ENCODE measurements around the gene NEURL1. TPM values are rescaled to one million over a fixed set of nuclear protein-coding genes. Genes with fewer than 3 reads are reported as not detected.

Gene NEURL1, protein sequence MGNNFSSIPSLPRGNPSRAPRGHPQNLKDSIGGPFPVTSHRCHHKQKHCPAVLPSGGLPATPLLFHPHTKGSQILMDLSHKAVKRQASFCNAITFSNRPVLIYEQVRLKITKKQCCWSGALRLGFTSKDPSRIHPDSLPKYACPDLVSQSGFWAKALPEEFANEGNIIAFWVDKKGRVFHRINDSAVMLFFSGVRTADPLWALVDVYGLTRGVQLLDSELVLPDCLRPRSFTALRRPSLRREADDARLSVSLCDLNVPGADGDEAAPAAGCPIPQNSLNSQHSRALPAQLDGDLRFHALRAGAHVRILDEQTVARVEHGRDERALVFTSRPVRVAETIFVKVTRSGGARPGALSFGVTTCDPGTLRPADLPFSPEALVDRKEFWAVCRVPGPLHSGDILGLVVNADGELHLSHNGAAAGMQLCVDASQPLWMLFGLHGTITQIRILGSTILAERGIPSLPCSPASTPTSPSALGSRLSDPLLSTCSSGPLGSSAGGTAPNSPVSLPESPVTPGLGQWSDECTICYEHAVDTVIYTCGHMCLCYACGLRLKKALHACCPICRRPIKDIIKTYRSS
- 1 to 10 TPM in 4 of 9 donors, under 1 TPM in 2, not detected in 3; 0.18 to 7.7 (median 2.3) TPM for total RNA-seq
- polyA plus RNA-seq: 10 to 100 TPM in 1 of 3 donors, 1 to 10 TPM in 2; 1.0 to 12.5 (median 2.3) TPM
- long read RNA-seq, donor 1: 0 reads
- long read RNA-seq, donor 2: 0 reads
- long read RNA-seq, donor 3: 0 reads
- long read RNA-seq, donor 4, partial matches to known transcripts: 1 of 1 reads
- long read RNA-seq, donor 4, other reads (novel, unspliced or antisense): 0 of 1 reads
- long read RNA-seq, donor 5: 0 reads
- long read RNA-seq, donor 6, full-length matches to known transcripts: 2 of 3 reads
- long read RNA-seq, donor 6, partial matches to known transcripts: 1 of 3 reads
- long read RNA-seq, donor 6, other reads (novel, unspliced or antisense): 0 of 3 reads
- long read RNA-seq, donor 7: 0 reads
- long read RNA-seq, donor 8: 0 reads
- long read RNA-seq, donor 9: 0 reads
- long read RNA-seq, donor 10: 0 reads

DNA sequence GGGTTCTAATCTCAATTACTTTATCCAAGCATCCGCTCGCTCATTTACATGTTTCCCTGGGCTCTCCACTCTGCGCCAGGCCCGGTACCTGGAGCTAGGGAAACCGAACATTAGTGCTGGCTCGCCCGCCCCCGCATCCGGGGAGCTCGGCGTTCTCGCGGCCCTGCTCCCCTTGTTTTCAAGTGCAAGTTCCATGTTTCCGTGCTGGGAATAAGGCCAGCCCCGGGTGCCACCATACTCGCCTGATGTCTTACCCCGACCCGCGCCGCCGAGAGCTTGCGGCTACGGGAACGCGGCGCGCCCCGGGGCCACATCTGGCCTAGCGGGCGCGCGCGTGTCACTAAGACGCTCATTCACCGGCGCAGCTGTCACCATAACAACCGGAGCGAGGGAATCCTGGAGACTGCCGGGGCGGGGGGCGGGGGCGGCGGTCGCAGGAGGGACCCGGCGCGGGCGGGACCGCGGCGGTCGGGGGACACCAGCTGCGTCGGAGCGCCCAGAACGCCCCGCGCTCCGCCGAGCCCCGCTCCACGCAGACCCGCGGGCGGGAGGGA, at the start of gene NEURL1:
NEURL1 (plus strand) TSS at position 344 of the 554 bp plus-strand sequence. CDS start 683 bp downstream, outside the sequence.
- intact Hi-C loops (cut with DNase I): no loop called here
- WGBS, 4 donors: 4 to 22% (median 5%) methylated on average over 14 to 65 of the region's 65 CpGs
- no peaks in the 10 kb centered on the region for H3K9me3 ChIP-seq (replicated peaks in 1 of 3)
- no peak for TF ChIP-seq POLR2A (IDR thresholded peaks at IDR 0.05)
- TF ChIP-seq, protein P1, sequence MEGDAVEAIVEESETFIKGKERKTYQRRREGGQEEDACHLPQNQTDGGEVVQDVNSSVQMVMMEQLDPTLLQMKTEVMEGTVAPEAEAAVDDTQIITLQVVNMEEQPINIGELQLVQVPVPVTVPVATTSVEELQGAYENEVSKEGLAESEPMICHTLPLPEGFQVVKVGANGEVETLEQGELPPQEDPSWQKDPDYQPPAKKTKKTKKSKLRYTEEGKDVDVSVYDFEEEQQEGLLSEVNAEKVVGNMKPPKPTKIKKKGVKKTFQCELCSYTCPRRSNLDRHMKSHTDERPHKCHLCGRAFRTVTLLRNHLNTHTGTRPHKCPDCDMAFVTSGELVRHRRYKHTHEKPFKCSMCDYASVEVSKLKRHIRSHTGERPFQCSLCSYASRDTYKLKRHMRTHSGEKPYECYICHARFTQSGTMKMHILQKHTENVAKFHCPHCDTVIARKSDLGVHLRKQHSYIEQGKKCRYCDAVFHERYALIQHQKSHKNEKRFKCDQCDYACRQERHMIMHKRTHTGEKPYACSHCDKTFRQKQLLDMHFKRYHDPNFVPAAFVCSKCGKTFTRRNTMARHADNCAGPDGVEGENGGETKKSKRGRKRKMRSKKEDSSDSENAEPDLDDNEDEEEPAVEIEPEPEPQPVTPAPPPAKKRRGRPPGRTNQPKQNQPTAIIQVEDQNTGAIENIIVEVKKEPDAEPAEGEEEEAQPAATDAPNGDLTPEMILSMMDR (IDR thresholded peaks at IDR 0.05): no peak
- H3K4me3 ChIP-seq: peak within 1 kb of the TSS in 2 of 4 donors; percentile 24 to 79
- peaks cover 9% of the 10 kb centered on the region for H3K27me3 ChIP-seq
- peaks cover 13 to 21% of the 10 kb centered on the region in 2 donors for H3K4me1 ChIP-seq (replicated peaks in 1 of 2)
- peak within 1 kb of the TSS in 1 of 5 donors; percentile 52 for H3K27ac ChIP-seq
- peak in 2 of 7 donors; percentile 12 to 66 for DNase-seq
- no peaks in the 10 kb centered on the region for H3K36me3 ChIP-seq (replicated peaks in 1 of 2)

- Histone ChIP-seq H3K36me3 (replicated peaks in 1 of 2) (peaks cover 0 to 83% of the 10 kb centered on the region in 2 donors), H3K4me1 (replicated peaks in 1 of 2) (peaks cover 43 to 71% of the 10 kb centered on the region in 2 donors), H3K27me3 (no peaks in the 10 kb centered on the region), H3K9me3 (replicated peaks in 1 of 3) (no peaks in the 10 kb centered on the region), H3K27ac (peak overlapping the region in 3 of 5 donors; percentile 93 to 96 (median 95)), H3K4me3 (no peak overlapping the region)
- no peak for DNase-seq
- 52 to 77% (median 64%) methylated on average over 8 to 10 of the region's 10 CpGs for WGBS, 4 donors
- intact Hi-C loops (cut with DNase I): no loop called here
- TF ChIP-seq POLR2A (IDR thresholded peaks at IDR 0.05): no peak
- TF ChIP-seq, protein P1 (IDR thresholded peaks at IDR 0.05): no peak
These were observed 49.0 kb upstream of the NEURL1 start for GRCh38 chr10:103444478-103444877.

DNA sequence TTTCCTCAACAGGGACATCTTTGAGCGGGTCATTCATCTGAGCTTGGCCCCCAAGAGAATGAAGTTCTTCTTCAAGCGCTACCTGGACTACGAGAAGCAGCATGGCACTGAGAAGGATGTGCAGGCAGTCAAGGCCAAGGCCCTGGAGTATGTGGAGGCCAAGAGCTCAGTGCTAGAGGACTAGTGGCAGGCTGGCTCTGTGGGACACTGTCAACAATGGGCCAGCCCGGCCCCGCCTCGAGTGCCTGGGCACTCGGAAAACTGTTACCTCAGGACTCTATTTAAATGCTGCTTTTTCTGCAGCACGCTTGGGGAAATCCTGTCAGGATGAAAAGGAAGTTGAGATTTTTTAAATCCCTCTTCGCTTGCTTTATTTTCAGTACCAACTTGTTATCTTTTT, 48.1 kb upstream of the NEURL1 start:
- Histone ChIP-seq H3K4me1 (replicated peaks in 1 of 2) (peaks cover 44 to 79% of the 10 kb centered on the region in 2 donors), H3K36me3 (replicated peaks in 1 of 2) (peaks cover 0 to 84% of the 10 kb centered on the region in 2 donors)

More for the DNA sequence above, 48.1 kb upstream of the NEURL1 start:
- no peak for TF ChIP-seq POLR2A (IDR thresholded peaks at IDR 0.05)
- TF ChIP-seq, protein P1 (IDR thresholded peaks at IDR 0.05): no peak
- Histone ChIP-seq H3K4me3 (no peak overlapping the region), H3K27ac (peak overlapping the region; percentile 51 to 96 (median 93)), H3K9me3 (replicated peaks in 1 of 3) (no peaks in the 10 kb centered on the region), H3K27me3 (no peaks in the 10 kb centered on the region)
- 70 to 86% (median 74%) methylated on average over 6 to 9 of the region's 9 CpGs for WGBS, 4 donors
- intact Hi-C loops (cut with DNase I): no loop called here
- DNase-seq: no peak
